ENCODE results near the gene YJU2. TPM values are rescaled to one million over a fixed set of nuclear protein-coding genes. Genes with fewer than 3 reads are reported as not detected.
"Not testable (repeated sequence)": the region's sequence is repeated elsewhere in the genome, so short reads cannot be mapped to it uniquely, and the experiment has no call there.

Gene YJU2
- total RNA-seq, 1 experiment from 2014 or later: 26.9 TPM

DNA sequence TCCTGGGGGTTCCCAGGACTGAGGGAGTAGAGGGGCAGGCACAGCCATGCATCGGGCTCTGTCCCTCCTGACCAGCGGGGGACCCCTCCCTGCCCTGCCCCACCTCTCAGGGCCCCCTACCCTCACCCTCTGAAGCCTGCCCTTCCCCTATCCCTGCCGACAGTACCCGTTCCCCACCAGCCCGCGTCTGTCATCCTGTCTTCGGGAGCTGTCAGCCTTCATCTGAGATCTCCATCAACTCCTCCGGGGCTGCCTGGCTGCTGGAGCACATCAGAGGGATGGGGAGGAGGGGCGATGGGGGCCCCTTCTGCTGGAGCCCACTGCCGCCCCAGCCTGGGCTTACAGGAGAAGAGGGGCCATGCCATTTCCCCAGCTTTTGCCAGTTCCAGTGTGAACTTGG is 26.0 kb downstream of the YJU2 start (continued):
- TF ChIP-seq, protein P1, sequence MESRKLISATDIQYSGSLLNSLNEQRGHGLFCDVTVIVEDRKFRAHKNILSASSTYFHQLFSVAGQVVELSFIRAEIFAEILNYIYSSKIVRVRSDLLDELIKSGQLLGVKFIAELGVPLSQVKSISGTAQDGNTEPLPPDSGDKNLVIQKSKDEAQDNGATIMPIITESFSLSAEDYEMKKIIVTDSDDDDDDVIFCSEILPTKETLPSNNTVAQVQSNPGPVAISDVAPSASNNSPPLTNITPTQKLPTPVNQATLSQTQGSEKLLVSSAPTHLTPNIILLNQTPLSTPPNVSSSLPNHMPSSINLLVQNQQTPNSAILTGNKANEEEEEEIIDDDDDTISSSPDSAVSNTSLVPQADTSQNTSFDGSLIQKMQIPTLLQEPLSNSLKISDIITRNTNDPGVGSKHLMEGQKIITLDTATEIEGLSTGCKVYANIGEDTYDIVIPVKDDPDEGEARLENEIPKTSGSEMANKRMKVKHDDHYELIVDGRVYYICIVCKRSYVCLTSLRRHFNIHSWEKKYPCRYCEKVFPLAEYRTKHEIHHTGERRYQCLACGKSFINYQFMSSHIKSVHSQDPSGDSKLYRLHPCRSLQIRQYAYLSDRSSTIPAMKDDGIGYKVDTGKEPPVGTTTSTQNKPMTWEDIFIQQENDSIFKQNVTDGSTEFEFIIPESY (IDR thresholded peaks at IDR 0.05; ENCODE audit: extremely low read depth, insufficient replicate concordance, low read length): no peak
- TF ChIP-seq YY1 (IDR thresholded peaks at IDR 0.05; ENCODE audit: extremely low read depth, insufficient replicate concordance, low read depth, low read length): no peak
- TF ChIP-seq CEBPB (IDR thresholded peaks at IDR 0.05; ENCODE audit: low read depth): no peak
- TF ChIP-seq SRF (IDR thresholded peaks at IDR 0.05; ENCODE audit: low read depth): no peak
- no peak for TF ChIP-seq MAX (IDR thresholded peaks at IDR 0.05)
- TF ChIP-seq EGR1 (IDR thresholded peaks at IDR 0.05; ENCODE audit: low read depth): no peak
- TF ChIP-seq REST (IDR thresholded peaks at IDR 0.05; ENCODE audit: low read depth): no peak

DNA sequence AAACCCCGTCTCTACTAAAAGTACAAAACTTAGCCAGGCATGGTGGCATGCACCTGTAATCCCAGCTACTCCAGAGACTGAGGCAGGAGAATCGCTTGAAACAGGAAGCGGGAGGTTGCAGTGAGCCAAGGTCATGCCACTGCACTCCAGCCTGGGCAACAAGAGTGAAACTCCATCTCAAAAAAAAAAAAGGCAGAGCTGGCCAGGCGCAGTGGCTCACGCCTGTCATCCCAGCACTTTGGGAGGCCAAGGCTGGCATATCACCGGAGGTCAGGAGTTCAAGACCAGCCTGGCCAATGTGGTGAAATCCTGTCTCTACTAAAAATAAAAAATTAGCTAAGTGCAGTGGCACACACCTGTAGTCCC is 27.4 kb downstream of the YJU2 start:
- H3K4me1 ChIP-seq (ENCODE audit: control insufficient read depth in 1 of 2, insufficient read depth in 2 of 2, low read length in 2 of 2); H3K27me3 ChIP-seq (ENCODE audit: insufficient read depth, low read length); RAD21 ChIA-PET (ENCODE audit: low non-redundant PET in 1 of 2, low total read pairs in 2 of 2, uncharacterized antibody in 2 of 2, unreplicated experiment in 2 of 2); ATAC-seq; H3K27ac ChIP-seq (ENCODE audit: low read depth, low read length); H2AFZ ChIP-seq (ENCODE audit: low read depth, low read length, poor library complexity, severe bottlenecking); H3K9me2 ChIP-seq (ENCODE audit: insufficient read depth); H3K9ac ChIP-seq (ENCODE audit: low read length); H3K9me3 ChIP-seq (ENCODE audit: control insufficient read depth in 1 of 2, insufficient read depth in 1 of 2, low read depth in 1 of 2, low read length in 2 of 2); H4K20me1 ChIP-seq (ENCODE audit: insufficient read depth); CTCF ChIA-PET; H3K4me2 ChIP-seq (ENCODE audit: low read length); H3K79me2 ChIP-seq (ENCODE audit: insufficient read depth, low read length); H3K4me3 ChIP-seq (replicated peaks in 1 of 2; ENCODE audit: low read depth in 1 of 2, low read length in 2 of 2); H3K36me3 ChIP-seq (ENCODE audit: control insufficient read depth in 1 of 2, insufficient read depth in 2 of 2, low read length in 2 of 2); DNase-seq (ENCODE audit: low read depth, low spot score); intact Hi-C loops (cut with micrococcal nuclease); BruUV-seq (replicated peaks): not testable (repeated sequence)
- POLR2A ChIA-PET: interaction anchor here (0.6 kb wide), 1 partner anchor 47 kb away, joined by 3 read pairs; no protein-coding TSS in a partner anchor
